Measurements from ENCODE around the gene PXDN.

- TF ChIP-seq FOXP4 (CRISPR knock-in tag; IDR thresholded peaks at IDR 0.05) (no peak), CREB1 (CRISPR knock-in tag; IDR thresholded peaks at IDR 0.05) (no peak), CTCF (IDR thresholded peaks at IDR 0.05) (no peak), ATF1 (CRISPR knock-in tag; IDR thresholded peaks at IDR 0.05) (no peak), TEAD4 (CRISPR knock-in tag; IDR thresholded peaks at IDR 0.05) (no peak)
- TF ChIP-seq, protein P1, sequence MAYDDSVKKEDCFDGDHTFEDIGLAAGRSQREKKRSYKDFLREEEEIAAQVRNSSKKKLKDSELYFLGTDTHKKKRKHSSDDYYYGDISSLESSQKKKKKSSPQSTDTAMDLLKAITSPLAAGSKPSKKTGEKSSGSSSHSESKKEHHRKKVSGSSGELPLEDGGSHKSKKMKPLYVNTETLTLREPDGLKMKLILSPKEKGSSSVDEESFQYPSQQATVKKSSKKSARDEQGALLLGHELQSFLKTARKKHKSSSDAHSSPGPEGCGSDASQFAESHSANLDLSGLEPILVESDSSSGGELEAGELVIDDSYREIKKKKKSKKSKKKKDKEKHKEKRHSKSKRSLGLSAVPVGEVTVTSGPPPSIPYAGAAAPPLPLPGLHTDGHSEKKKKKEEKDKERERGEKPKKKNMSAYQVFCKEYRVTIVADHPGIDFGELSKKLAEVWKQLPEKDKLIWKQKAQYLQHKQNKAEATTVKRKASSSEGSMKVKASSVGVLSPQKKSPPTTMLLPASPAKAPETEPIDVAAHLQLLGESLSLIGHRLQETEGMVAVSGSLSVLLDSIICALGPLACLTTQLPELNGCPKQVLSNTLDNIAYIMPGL (CRISPR knock-in tag; IDR thresholded peaks at IDR 0.05), result no peak
These were observed 7.7 kb upstream of the PXDN start for GRCh38 chr2:1751767-1752725.
